Body of pancreas (tissue), 4 donors: Measurements from ENCODE around the gene TP53TG5. TPM values are rescaled to one million over a fixed set of nuclear protein-coding genes. Genes with fewer than 3 reads are reported as not detected.

Experiments used
- ATAC-seq: fragments of 150-250 bp; one replicate; pipeline ENCODE4 v1.9.1; 2016
- DNase-seq, 4 donors: peaks; one replicate each; pipeline ENCODE4 v3.0.0-alpha.2; 2019
- H3K27ac ChIP-seq, 4 donors: fragments of 200-600 bp; sonication (generic); 1 replicate in 3 of 4; 2 replicates in 1 of 4; pipeline versions ENCODE4 v1.5.1 to v1.6.1; 2016 to 2019; ENCODE audit warnings: mild to moderate bottlenecking in 1 of 4, mixed read lengths in 1 of 4, moderate library complexity in 1 of 4
- H3K27me3 ChIP-seq, 2 donors: fragments of 200-600 bp; sonication (generic); one replicate each; pipeline ENCODE4 v1.6.0; 2016; ENCODE audit warnings: mild to moderate bottlenecking in 1 of 2
- H3K36me3 ChIP-seq, 2 donors: fragments of 200-600 bp; sonication (generic); replicated peaks in 1 of 2; 2 replicates each; pipeline ENCODE4 v1.5.1; 2016; ENCODE audit warnings: low read depth in 2 of 2; ENCODE audit not compliant: insufficient read depth in 1 of 2
- H3K4me1 ChIP-seq: fragments of 200-600 bp; sonication (generic); one replicate; pipeline ENCODE4 v1.6.0; 2016
- H3K4me3 ChIP-seq, 2 donors: fragments of 200-600 bp; sonication (generic); 1 replicate in 1 of 2; 2 replicates in 1 of 2; pipeline ENCODE4 v1.5.1; 2016 to 2019
- H3K9me3 ChIP-seq, 3 donors: fragments of 200-600 bp; sonication (generic); 1 replicate in 2 of 3; 2 replicates in 1 of 3; pipeline ENCODE4 v1.5.1; 2016
- POLR2A ChIP-seq, 3 donors: fragments of 450-650 bp; IDR thresholded peaks; one replicate each; pipeline ENCODE4 v1.6.1; 2016; ENCODE audit warnings: antibody characterized with exemption in 3 of 3, mild to moderate bottlenecking in 2 of 3
- WGBS, 2 donors: methylation state at CpG; one replicate each; pipeline ENCODE4 v1.1.5; 2017; 5-methylcytosine and 5-hydroxymethylcytosine counted together
- intact Hi-C: fragments of 100-400 bp; cut with DNase I; formaldehyde crosslinking; loops from one replicate; pipeline ENCODE4 v1.15.1; 2023
- total RNA-seq, 2 donors: library from RNA; depleted of rRNA; stranded (reverse); fragments of >200 nt; gene quantifications; one replicate each; pipeline ENCODE4 v1.1.0, GENCODE V29; 2016
- TF ChIP-seq, protein P1 (sequence below), 7 experiments: fragments of 450-650 bp in 4 of 7; fragments of 200-600 bp in 3 of 7; sonication (generic) in 3 of 7; IDR thresholded peaks; one replicate each; pipeline ENCODE4 v1.5.1; 2016 to 2019; ENCODE audit warnings: antibody characterized with exemption in 7 of 7

The TP53TG5 gene
- total RNA-seq, 2 donors from 2014 or later: not detected

DNA sequence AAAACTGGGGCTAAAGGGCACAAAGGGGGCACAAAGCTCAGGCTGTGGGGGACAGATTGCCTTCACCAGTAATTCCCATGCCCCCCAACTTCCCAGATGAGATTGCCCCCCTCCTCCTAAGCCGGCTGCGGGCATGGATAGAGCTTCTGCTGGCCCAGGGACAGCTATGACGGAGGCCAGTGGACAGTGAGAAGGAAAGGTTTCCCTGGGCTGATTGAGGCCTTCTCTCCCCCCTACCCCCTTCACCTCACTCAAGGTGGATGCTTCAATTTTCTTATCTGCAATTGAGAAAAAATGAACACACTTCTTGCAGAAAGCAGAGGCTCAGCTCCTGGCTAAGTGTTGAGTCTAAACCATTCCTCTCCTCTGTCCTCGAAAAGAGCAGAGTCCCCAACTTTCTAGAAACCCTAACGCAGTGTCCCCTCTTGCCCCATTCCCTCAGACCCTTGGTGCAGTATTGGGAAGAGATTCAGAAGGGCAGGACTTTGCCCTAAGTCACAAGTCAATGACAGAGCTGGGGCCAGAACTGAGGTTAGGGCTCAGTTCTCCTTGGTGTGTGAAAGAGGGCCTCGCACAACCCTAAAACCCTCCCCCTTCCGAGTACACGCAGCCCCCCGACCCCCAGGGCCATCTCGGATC lies 30.7 kb downstream of the TP53TG5 start:
- Histone ChIP-seq H3K9me3 (no peaks in the 10 kb centered on the region), H3K27me3 (no peaks in the 10 kb centered on the region), H3K27ac (peak overlapping the region; percentile 91 to 99 (median 98)), H3K36me3 (no peaks in the 10 kb centered on the region), H3K4me1 (peaks cover 50% of the 10 kb centered on the region), H3K4me3 (peak overlapping the region; percentile 56 to 75)
- intact Hi-C loops: no loop called here
- 5 to 8% methylated on average over 6 to 10 of the region's 10 CpGs for WGBS, 2 donors
- ATAC-seq (peak; percentile 1), DNase-seq (peak in 2 of 4 donors; percentile 48 to 55)
- no peak for TF ChIP-seq POLR2A (IDR thresholded peaks at IDR 0.05)
- TF ChIP-seq, protein P1, sequence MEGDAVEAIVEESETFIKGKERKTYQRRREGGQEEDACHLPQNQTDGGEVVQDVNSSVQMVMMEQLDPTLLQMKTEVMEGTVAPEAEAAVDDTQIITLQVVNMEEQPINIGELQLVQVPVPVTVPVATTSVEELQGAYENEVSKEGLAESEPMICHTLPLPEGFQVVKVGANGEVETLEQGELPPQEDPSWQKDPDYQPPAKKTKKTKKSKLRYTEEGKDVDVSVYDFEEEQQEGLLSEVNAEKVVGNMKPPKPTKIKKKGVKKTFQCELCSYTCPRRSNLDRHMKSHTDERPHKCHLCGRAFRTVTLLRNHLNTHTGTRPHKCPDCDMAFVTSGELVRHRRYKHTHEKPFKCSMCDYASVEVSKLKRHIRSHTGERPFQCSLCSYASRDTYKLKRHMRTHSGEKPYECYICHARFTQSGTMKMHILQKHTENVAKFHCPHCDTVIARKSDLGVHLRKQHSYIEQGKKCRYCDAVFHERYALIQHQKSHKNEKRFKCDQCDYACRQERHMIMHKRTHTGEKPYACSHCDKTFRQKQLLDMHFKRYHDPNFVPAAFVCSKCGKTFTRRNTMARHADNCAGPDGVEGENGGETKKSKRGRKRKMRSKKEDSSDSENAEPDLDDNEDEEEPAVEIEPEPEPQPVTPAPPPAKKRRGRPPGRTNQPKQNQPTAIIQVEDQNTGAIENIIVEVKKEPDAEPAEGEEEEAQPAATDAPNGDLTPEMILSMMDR (IDR thresholded peaks at IDR 0.05): no peak

GRCh38 chr20:45346851-45347250 lies 31.3 kb downstream of the TP53TG5 start:
- Histone ChIP-seq H3K36me3 (no peaks in the 10 kb centered on the region), H3K4me3 (peak overlapping the region; percentile 56 to 75), H3K4me1 (peaks cover 55% of the 10 kb centered on the region), H3K9me3 (no peaks in the 10 kb centered on the region), H3K27ac (peak overlapping the region; percentile 91 to 99 (median 98)), H3K27me3 (no peaks in the 10 kb centered on the region)
- TF ChIP-seq POLR2A (IDR thresholded peaks at IDR 0.05): no peak
- TF ChIP-seq, protein P1 (IDR thresholded peaks at IDR 0.05): no peak
- 9 to 12% methylated on average over 5 of the region's 5 CpGs for WGBS, 2 donors
- DNase-seq (no peak), ATAC-seq (no peak)
- intact Hi-C loops: no loop called here

GRCh38 chr20:45346291-45346718 lies 31.8 kb downstream of the TP53TG5 start:
- intact Hi-C loops: no loop called here
- Histone ChIP-seq H3K4me3 (peak overlapping the region; percentile 56 to 75), H3K36me3 (no peaks in the 10 kb centered on the region), H3K27me3 (no peaks in the 10 kb centered on the region), H3K27ac (peak overlapping the region; percentile 91 to 99 (median 98)), H3K4me1 (peaks cover 61% of the 10 kb centered on the region), H3K9me3 (no peaks in the 10 kb centered on the region)
- DNase-seq (peak in 2 of 4 donors; percentile 39 to 50), ATAC-seq (no peak)
- 16 to 22% methylated on average over 3 of the region's 3 CpGs for WGBS, 2 donors
- TF ChIP-seq, protein P1 (IDR thresholded peaks at IDR 0.05): no peak
- TF ChIP-seq POLR2A (IDR thresholded peaks at IDR 0.05): peak in 1 of 3 donors; percentile 23

DNA sequence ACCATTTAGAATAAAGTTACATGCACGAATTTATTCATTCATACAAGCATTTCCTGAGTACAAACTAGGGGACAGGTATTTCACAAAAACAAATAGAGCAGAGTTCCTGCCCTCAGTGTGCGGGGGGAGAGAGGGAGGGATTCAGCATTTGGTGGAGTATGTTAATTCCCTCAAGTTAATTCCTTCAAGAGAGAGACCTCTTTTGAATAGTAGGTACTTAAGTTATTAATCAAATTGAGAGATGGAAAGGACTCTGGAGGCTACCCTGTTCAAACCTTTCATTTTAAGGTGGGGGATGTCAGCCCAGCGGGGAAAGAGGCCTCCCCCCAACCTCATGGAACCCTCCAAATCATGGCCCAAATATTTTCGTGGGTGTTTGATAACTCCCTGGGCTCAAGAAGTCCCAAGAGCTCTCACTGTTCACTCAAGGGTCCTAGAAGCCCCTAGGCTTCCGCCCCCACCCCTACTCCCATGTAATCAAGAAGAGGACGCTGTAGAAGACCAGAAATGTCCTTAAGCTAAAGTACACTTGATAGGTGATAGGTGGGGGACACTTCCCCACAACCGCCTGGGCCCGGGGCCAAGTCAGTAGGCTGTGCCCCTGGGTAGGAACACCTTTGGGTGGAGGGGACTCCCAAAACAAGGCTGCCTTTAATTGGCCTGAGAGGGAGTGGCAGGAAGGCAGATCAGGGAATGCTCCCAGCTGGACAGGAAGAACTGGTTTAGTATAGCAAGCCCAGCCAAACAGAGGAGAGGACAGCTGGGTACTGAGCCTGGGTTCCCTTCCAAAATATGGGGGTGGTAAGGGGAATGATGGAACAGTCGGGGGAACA lies 32.8 kb downstream of the TP53TG5 start:
- ATAC-seq: peak; percentile 15
- no peak overlapping the region for H3K4me3 ChIP-seq
- peak; percentile 59 to 82 (median 81) for TF ChIP-seq POLR2A (IDR thresholded peaks at IDR 0.05)
- TF ChIP-seq, protein P1 (IDR thresholded peaks at IDR 0.05): no peak
- no peaks in the 10 kb centered on the region for H3K27me3 ChIP-seq
- peak; percentile 71 to 84 (median 82) for DNase-seq
- intact Hi-C loops: no loop called here
- peaks cover 71% of the 10 kb centered on the region for H3K4me1 ChIP-seq
- H3K27ac ChIP-seq: peak overlapping the region; percentile 91 to 99 (median 98)
- WGBS, 2 donors: 20 to 26% methylated on average over 9 of the region's 9 CpGs
- no peaks in the 10 kb centered on the region for H3K9me3 ChIP-seq
- no peaks in the 10 kb centered on the region for H3K36me3 ChIP-seq
